Heart right ventricle (tissue), 16 donors: ENCODE data around the gene TENM4. TPM values are rescaled to one million over a fixed set of nuclear protein-coding genes. Genes with fewer than 3 reads are reported as not detected.

Experiments used
- ATAC-seq, 8 donors: fragments of 200-7000 bp; cut with Tn5 transposase; one replicate each; pipeline ENCODE4 v1.9.1; 2020; ENCODE audit warnings: mild to moderate bottlenecking in 8 of 8, moderate library complexity in 8 of 8, moderate number of reproducible peaks in 1 of 8
- DNase-seq, 2 donors: peaks; one replicate each; pipeline ENCODE4 v3.0.0-alpha.2; 2020
- H3K27ac ChIP-seq, 10 donors: fragments of 200-600 bp; sonication (generic) in 2 of 10; one replicate each; pipeline versions ENCODE4 v1.5.0 to v1.8.0; 2020 to 2022; ENCODE audit warnings: mild to moderate bottlenecking in 3 of 10
- H3K27me3 ChIP-seq, 7 donors: fragments of 200-600 bp; one replicate each; pipeline ENCODE4 v1.8.0; 2021 to 2022; ENCODE audit warnings: mild to moderate bottlenecking in 2 of 7
- H3K36me3 ChIP-seq, 9 donors: fragments of 200-600 bp; sonication (generic) in 1 of 9; one replicate each; pipeline versions ENCODE4 v1.5.0 to v1.8.0; 2020 to 2022; ENCODE audit warnings: mild to moderate bottlenecking in 2 of 9
- H3K4me1 ChIP-seq, 9 donors: fragments of 200-600 bp; sonication (generic) in 1 of 9; one replicate each; pipeline versions ENCODE4 v1.5.0 to v1.8.0; 2020 to 2022; ENCODE audit warnings: mild to moderate bottlenecking in 4 of 9
- H3K4me3 ChIP-seq, 10 donors: fragments of 200-600 bp; sonication (generic) in 2 of 10; one replicate each; pipeline versions ENCODE4 v1.5.0 to v1.8.0; 2020 to 2022; ENCODE audit warnings: mild to moderate bottlenecking in 7 of 10, moderate library complexity in 2 of 10
- H3K9me3 ChIP-seq, 11 donors: fragments of 200-600 bp in 10 of 11; sonication (generic) in 2 of 11; one replicate each; pipeline versions ENCODE4 v1.5.0 to v1.8.0; 2013 to 2022; ENCODE audit warnings: mild to moderate bottlenecking in 2 of 11, control low read depth in 1 of 11, moderate library complexity in 1 of 11
- whole genome bisulfite sequencing, 2 donors: extraction: QIAGEN DNeasy Blood & Tissue Kit; methylation state at CpG; one replicate each; pipeline ENCODE4 v1.1.7; 2013; ENCODE audit warnings: inconsistent platforms in 1 of 2; 5-methylcytosine and 5-hydroxymethylcytosine counted together
- intact Hi-C, 10 donors: fragments of 100-400 bp; cut with DNase I; formaldehyde crosslinking; loops; one replicate each; pipeline versions ENCODE4 v1.11.1 to v1.14.2; 2022
- polyA plus RNA-seq, 2 donors: library from polyadenylated mRNA; stranded (reverse); fragments of 200-250 nt; gene quantifications; one replicate each; pipeline ENCODE4 v1.2.3, GENCODE V29; 2013
- total RNA-seq, 10 donors: library from RNA; stranded (reverse); fragmentation: NEBNext Ultra II Directional in 3 of 10; extraction: Animal tissue kit (Norgen Biotek cat#: 25700) in 3 of 10; gene quantifications; one replicate each; pipeline versions ENCODE4 v1.2.1 to v1.2.4, GENCODE V29; 2021 to 2023
- TF ChIP-seq, protein P1 (sequence below), 9 donors: fragments of 200-600 bp; sonication (generic) in 2 of 9; IDR thresholded peaks; one replicate each; pipeline versions ENCODE4 v1.5.0 to v1.8.0; 2021 to 2022; ENCODE audit warnings: antibody characterized with exemption in 9 of 9, mild to moderate bottlenecking in 5 of 9, moderate library complexity in 1 of 9
- donor health status: Arrhythmogenic right ventricular cardiomyopathy.
- donor health status: ischemic (EF 13 %, LVEDD 7.1; RV severe dilation, severe dysfunction).
- donor health status: healthy with polysubstance abuse.
- donor health status: DM: no; HTN: yes; CAD: no.
- donor health status: DM: no; HTN: no; CAD: no.
- donor health status: ischemic (EF 25% LVEDD 6.9; RV normal size, moderate dysfunction).
- donor health status: ischemic (EF 25% LVEDD 5.7; RV mildly dilated, moderate dysfunction).
- donor health status: healthy.
- donor health status: DM: yes; HTN: yes; CAD: no.
- donor health status: Ischemic cardiomyopathy.
- donor health status: ischemic (EF 35%, LVEDD 5.7; RV mildly dilated, moderate dysfunction).
- donor health status: nonischemic (EF 11% LVEDD 7.7; RV severe dilation, severe dysfunction).
- donor health status: DM: yes; HTN: yes; CAD: no.
- donor health status: PGD.
- donor health status: ischemic (EF 29% LVEDD 5.4; RV normal size, mild dysfunction).
- donor health status: nonischemic (EF 23%, LVEDD 6.1; RV moderate dilation, normal function).

The TENM4 gene
- total and polyA plus RNA-seq, 12 donors, result 0.10 to 3.6 (median 0.91) TPM

DNA sequence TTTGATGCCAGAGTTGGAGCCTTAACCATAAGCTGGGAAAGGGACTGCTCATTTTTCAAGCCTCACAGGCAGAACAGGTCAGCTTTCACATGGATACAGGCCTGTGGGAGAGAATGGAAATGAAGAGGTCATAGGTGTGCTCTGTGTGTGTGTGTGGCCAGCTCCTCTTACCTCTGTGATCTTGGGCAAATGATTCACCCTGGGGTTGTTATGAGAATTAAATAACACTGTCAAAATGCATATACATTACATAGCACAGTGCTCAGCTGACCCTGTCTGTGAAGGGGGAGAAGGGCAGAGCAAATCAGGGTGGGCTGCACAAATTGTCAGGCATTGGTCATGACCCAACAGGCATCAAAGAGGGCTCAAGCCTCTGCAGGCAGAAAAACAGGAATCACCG lies 372.5 kb downstream of the TENM4 start:
- 98 to 100% methylated on average over 1 of the region's 1 CpG for WGBS, 2 donors
- ATAC-seq, result no peak
- no peaks in the 10 kb centered on the region for H3K4me1 ChIP-seq
- TF ChIP-seq, protein P1, sequence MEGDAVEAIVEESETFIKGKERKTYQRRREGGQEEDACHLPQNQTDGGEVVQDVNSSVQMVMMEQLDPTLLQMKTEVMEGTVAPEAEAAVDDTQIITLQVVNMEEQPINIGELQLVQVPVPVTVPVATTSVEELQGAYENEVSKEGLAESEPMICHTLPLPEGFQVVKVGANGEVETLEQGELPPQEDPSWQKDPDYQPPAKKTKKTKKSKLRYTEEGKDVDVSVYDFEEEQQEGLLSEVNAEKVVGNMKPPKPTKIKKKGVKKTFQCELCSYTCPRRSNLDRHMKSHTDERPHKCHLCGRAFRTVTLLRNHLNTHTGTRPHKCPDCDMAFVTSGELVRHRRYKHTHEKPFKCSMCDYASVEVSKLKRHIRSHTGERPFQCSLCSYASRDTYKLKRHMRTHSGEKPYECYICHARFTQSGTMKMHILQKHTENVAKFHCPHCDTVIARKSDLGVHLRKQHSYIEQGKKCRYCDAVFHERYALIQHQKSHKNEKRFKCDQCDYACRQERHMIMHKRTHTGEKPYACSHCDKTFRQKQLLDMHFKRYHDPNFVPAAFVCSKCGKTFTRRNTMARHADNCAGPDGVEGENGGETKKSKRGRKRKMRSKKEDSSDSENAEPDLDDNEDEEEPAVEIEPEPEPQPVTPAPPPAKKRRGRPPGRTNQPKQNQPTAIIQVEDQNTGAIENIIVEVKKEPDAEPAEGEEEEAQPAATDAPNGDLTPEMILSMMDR (IDR thresholded peaks at IDR 0.05), result no peak
- no peaks in the 10 kb centered on the region for H3K36me3 ChIP-seq
- no peak overlapping the region for H3K27ac ChIP-seq
- no peaks in the 10 kb centered on the region for H3K27me3 ChIP-seq
- intact Hi-C loops, result no loop called here
- H3K9me3 ChIP-seq, result no peaks in the 10 kb centered on the region
- no peak overlapping the region for H3K4me3 ChIP-seq
- no peak for DNase-seq

DNA sequence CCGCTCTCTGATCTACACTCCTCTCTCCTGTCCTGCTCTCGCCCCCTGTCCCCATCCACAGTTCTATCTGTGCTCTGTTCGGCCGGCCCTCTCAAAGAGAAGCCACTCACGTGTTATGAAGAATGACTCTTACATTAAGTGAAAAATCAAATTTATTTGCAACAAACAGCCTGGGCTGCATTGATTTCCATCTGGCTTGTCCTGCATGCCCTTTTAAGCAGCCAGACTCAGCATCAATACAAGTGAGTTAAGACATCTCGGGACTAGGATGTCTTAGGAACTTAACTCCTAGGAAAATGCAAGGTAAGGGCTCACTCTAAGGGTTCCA lies 373.5 kb downstream of the TENM4 start:
- H3K27ac ChIP-seq, result no peak overlapping the region
- intact Hi-C loops, result no loop called here
- H3K9me3 ChIP-seq, result no peaks in the 10 kb centered on the region
- H3K4me3 ChIP-seq, result no peak overlapping the region
- no peak for ATAC-seq
- H3K4me1 ChIP-seq, result no peaks in the 10 kb centered on the region
- 57 to 63% methylated on average over 6 of the region's 6 CpGs for WGBS, 2 donors
- no peak for DNase-seq
- no peaks in the 10 kb centered on the region for H3K27me3 ChIP-seq
- no peaks in the 10 kb centered on the region for H3K36me3 ChIP-seq
- TF ChIP-seq, protein P1 (IDR thresholded peaks at IDR 0.05), result no peak

DNA sequence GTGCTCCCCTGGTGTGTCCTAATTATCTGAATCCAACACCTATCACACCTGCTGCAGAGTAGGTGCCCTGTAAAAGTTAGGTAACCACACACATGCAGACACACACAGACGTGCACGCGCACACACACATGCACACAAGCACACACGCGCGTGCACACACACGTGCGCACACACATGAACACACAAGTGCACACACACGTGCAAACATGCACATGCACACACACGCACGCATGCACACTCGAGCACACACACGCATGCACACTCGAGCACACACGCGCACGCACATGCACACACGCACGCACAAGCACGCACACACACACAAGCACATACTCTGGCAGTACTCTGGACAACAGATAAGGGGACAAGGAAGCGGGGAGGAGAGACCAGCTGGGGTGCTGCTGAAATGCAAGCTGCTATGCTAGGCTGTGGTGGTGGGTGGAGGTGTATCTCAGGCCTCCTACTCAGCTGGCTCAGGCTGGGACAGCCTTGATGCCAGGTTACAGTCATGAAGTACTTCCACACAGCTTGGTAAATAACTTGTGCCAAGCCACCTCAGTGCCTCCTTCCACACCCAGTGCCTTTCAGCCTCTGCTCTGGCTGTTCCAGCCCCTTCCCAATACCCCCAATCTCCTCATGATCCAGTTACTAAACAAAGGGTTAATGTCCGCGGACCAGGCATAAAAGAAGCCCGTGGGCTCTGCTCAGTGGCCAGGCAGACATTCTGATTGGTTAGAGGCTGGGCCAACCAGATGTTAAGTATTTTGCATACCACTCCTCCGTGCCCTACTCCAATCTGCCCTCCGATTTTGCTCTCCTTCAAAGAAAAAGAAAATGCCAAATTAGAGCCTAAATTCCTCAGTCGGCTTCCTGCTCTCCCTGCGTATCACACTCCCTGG lies 374.1 kb downstream of the TENM4 start:
- peak in 1 of 8 donors; percentile 14 for ATAC-seq
- intact Hi-C loops, result no loop called here
- Histone ChIP-seq H3K9me3 (no peaks in the 10 kb centered on the region), H3K4me3 (no peak overlapping the region), H3K36me3 (no peaks in the 10 kb centered on the region), H3K27me3 (no peaks in the 10 kb centered on the region), H3K4me1 (no peaks in the 10 kb centered on the region), H3K27ac (no peak overlapping the region)
- no peak for DNase-seq
- TF ChIP-seq, protein P1 (IDR thresholded peaks at IDR 0.05), result no peak
- WGBS, 2 donors, result 80% methylated on average over 28 of the region's 28 CpGs

DNA sequence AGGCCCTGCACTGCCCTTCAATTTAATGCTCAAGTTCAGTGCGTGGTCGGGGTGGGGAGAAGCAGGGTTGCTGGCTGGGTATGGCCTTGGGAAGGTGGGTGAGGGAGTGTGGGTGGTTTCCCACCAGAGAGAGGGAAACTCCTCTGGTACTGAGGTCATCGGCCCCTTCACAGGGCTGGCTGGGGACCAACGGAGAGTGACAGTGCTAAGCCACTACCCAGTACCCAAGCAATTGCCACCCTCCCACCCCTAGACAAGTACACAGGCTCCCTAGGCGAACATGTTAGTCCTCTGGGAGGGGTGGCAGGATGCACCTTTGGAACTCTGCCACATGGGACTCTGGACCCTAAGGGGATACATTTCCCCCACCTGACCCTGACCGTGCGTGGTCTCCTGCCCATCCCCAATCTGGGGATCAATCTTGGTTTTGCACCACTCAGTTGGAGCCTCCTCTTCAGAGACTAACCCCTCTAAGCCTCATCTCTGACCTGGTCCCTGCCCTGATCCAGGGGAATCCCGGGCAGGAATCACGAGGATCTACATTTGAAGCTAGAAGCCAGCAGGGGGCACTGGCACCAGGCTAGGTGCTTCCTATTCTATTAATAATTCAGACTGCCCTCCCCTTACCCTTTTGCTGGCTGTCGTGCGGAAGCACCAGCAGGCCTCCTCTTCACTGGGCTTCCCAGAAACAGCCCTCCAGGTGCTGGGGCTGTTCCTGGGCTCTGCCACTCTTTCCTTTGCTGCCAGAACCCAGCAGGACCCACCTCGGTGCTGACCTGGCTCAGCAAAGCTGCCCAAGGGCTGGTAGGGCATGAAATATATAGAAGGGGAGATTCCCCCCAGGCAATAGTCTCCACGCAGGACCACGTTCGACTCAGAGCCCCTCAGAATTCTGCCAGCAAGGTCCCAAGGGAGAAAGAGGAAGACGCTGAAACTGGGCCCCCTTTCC lies 377.7 kb downstream of the TENM4 start:
- Histone ChIP-seq H3K9me3 (no peaks in the 10 kb centered on the region), H3K4me3 (no peak overlapping the region), H3K27ac (no peak overlapping the region), H3K36me3 (no peaks in the 10 kb centered on the region), H3K27me3 (no peaks in the 10 kb centered on the region), H3K4me1 (no peaks in the 10 kb centered on the region)
- peak in 5 of 8 donors; percentile 20 to 62 (median 56) for ATAC-seq
- DNase-seq, result peak in 1 of 2 donors; percentile 14
- TF ChIP-seq, protein P1 (IDR thresholded peaks at IDR 0.05), result peak in 8 of 9 donors; percentile 14 to 59 (median 44)
- 59 to 62% methylated on average over 16 of the region's 16 CpGs for WGBS, 2 donors
- intact Hi-C loops, result no loop called here
